NCI-H1930 (cell line): Measurements from ENCODE around the gene ELAVL2.

Experiments
- DNase-seq, 2 experiments: peaks; one replicate each; lab custom pipeline; 2025; lab: John Stamatoyannopoulos, UW

ELAVL2 gene

GRCh38 chr9:23721466-23721865, 104.6 kb downstream of the ELAVL2 start:
- no peak for DNase-seq

- no peak for DNase-seq
These were observed 108.5 kb downstream of the ELAVL2 start for GRCh38 chr9:23717505-23717904.

- no peak for DNase-seq
These were observed 118.8 kb downstream of the ELAVL2 start for GRCh38 chr9:23707249-23707648.

- DNase-seq: no peak
These were observed 123.6 kb downstream of the ELAVL2 start for GRCh38 chr9:23702311-23702922.

- DNase-seq: no peak
These were observed 124.7 kb downstream of the ELAVL2 start for GRCh38 chr9:23701291-23701690.

GRCh38 chr9:23700359-23700758, 125.7 kb downstream of the ELAVL2 start:
- no peak for DNase-seq

- DNase-seq: no peak
These were observed 127.9 kb downstream of the ELAVL2 start for GRCh38 chr9:23698161-23698560.

GRCh38 chr9:23695572-23695971, 130.5 kb downstream of the ELAVL2 start:
- DNase-seq: no peak

GRCh38 chr9:23693374-23693773, 132.7 kb downstream of the ELAVL2 start:
- no peak for DNase-seq

- no peak for DNase-seq
These were observed 139.1 kb downstream of the ELAVL2 start for GRCh38 chr9:23686896-23687295.

GRCh38 chr9:23686257-23686656, 139.8 kb downstream of the ELAVL2 start:
- DNase-seq: no peak

- no peak for DNase-seq
These were observed 142.4 kb downstream of the ELAVL2 start for GRCh38 chr9:23683611-23684061.

GRCh38 chr9:23682891-23683431, 143.1 kb downstream of the ELAVL2 start:
- DNase-seq: peak; percentile 34 to 57

GRCh38 chr9:23682352-23682751, 143.7 kb downstream of the ELAVL2 start:
- no peak for DNase-seq

GRCh38 chr9:23677446-23677845, 148.6 kb downstream of the ELAVL2 start:
- no peak for DNase-seq

GRCh38 chr9:23674016-23674585, 151.9 kb downstream of the ELAVL2 start:
- DNase-seq: no peak

GRCh38 chr9:23672151-23672550, 153.9 kb downstream of the ELAVL2 start:
- DNase-seq: no peak

- DNase-seq: no peak
These were observed 156.3 kb downstream of the ELAVL2 start for GRCh38 chr9:23669776-23670175.

GRCh38 chr9:23665635-23666034, 160.4 kb downstream of the ELAVL2 start:
- no peak for DNase-seq

- no peak for DNase-seq
These were observed 161.0 kb downstream of the ELAVL2 start for GRCh38 chr9:23665051-23665450.

- DNase-seq: no peak
These were observed 162.1 kb downstream of the ELAVL2 start for GRCh38 chr9:23663946-23664345.

GRCh38 chr9:23663536-23663935, 162.5 kb downstream of the ELAVL2 start:
- no peak for DNase-seq

GRCh38 chr9:23663125-23663524, 162.9 kb downstream of the ELAVL2 start:
- DNase-seq: no peak

GRCh38 chr9:23662320-23662719, 163.7 kb downstream of the ELAVL2 start:
- DNase-seq: no peak
